Measurements from ENCODE around the gene NAALADL2.
"Not testable (repeated sequence)": the region's sequence is repeated elsewhere in the genome, so short reads cannot be mapped to it uniquely, and the experiment has no call there.

The NAALADL2 gene

GRCh38 chr3:175526191-175526590, 667.1 kb downstream of the NAALADL2 start:
- DNase-seq = no peak

DNA sequence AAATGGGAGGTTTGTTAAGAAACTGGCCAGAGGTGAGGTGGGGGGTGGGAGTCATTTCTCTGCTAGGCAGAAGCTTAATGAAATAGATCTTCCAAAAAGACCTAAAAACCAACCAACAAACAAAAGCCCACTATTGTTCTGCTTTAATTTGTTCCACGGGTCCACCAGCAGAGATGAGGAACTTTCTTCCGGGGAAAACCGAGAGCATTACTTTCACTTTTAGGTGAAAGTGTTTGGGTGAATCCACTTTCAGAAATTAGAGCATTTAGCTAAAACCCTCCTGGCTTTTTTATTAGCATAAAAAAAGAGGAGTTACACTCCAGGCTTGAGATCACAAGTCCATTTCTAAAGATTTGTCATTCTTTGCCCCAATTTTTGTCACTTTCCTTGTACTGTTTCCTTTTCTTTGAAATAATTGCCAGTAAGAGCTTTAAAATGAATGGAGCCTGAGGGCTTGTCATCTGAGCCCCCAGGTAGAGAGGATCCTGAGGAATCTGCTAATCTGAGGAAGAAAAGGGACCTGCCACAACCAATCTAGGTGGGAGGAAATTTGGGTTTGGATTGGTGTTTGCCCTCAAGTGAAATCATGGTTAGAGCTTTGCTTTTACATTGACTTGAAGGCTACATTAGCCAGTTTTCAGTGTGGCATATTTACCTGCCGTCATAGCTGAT, 667.6 kb downstream of the NAALADL2 start:
- no peak for DNase-seq

GRCh38 chr3:175528693-175529092, 669.6 kb downstream of the NAALADL2 start:
- not testable (repeated sequence) for DNase-seq

DNA sequence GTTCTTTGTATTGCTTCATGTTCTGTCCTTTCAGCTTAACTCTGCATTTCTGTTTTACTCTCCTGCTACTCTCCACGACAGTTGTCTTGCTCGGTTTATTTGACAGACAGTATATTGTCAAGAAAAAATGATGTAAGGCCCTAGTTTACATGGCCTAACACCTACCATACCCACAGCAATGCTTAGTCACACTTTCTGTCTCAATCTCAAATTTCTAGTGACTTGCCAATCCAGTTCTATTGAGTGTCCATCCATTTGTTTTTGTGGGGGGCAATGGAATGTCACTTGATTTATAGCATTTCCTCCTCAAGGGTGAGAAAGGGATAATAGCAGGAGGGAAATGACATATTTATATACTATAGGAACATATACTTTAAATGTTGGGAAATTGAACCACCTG, 676.2 kb downstream of the NAALADL2 start:
- DNase-seq = no peak

- no peak for DNase-seq
Observed at GRCh38 chr3:175546115-175546514, 687.0 kb downstream of the NAALADL2 start.

- no peak for DNase-seq
Observed at GRCh38 chr3:175552929-175553328, 693.8 kb downstream of the NAALADL2 start.

- no peak for DNase-seq
Observed at GRCh38 chr3:175554801-175555200, 695.7 kb downstream of the NAALADL2 start.

DNA sequence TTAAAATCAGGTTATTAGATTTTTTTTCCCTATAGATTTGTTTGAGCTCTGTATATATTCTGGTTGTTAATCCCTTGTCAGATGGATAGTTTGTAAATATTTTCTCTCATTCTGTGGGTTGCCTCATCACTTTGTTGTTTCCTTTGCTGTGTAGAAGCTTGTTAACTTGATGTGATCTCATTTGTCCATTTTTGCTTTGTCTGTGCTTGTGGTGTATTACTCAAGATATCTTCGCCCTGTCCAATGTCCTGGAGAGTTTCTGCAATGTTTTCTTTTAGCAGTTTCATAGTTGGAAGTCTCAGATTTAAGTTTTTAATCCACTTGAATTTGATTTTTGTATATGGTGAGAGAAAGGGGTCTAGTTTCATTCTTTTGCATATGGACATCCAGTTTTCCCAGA, 699.1 kb downstream of the NAALADL2 start:
- DNase-seq = no peak

DNA sequence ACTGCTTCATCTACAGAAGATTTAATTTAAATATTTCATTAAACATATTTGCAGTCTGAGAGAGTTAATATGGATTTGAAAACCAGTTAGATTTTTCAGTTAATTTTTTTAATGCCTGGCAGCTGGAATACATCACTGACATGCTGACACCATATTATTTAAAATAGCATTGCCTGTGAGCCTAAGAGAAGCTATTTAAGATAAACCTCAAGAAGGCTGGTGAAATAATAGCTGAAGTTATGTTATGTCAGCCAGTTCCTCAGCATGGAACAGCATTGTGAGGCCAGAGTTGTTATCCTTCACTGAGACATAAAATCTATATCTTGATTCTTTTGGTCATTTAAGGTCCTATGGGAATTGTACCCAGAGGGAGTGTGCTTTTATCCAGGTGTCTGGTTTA, 705.2 kb downstream of the NAALADL2 start:
- DNase-seq = no peak

GRCh38 chr3:175571096-175571495, 712.0 kb downstream of the NAALADL2 start:
- DNase-seq = no peak

- DNase-seq = no peak
Observed at GRCh38 chr3:175573226-175573625, 714.1 kb downstream of the NAALADL2 start.

DNA sequence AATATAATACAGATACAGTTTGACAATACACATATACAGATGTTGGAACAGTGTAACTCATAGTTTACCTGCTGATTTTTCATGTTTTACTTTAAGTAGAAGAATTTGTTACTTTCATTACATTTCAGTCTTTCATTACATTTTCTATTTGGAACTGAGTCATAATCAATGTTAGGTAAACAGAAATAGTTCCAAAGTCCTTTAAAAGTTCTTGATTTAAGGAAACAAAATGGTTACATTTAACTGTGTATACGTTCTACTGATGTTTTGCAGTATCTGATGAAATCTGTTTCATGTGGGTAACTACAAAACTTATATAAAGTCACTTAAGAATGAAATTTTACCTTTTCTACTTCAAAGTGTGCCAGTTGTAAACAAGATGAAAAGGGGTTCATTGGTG, 721.2 kb downstream of the NAALADL2 start:
- DNase-seq = no peak

DNA sequence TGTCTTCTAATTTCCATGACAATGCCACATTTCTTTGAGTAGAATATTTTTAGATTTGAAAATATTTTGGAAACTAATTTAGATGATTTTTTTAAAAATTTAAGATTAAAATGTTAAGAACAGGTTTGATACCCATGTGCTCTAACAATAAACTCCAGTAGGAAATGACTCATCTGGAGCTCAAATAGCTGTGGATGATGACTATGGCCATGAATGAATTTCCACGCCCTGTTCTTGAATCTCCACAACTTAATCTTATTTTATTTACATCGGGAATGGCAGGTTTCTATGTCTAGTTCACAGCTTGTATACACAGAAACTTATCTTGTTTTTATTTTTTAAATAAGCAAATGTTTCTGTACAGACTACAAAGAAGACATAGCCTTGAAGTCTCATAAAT, 726.8 kb downstream of the NAALADL2 start:
- DNase-seq = no peak

- peak; percentile 66 for DNase-seq
Observed at GRCh38 chr3:175590745-175591144, 731.6 kb downstream of the NAALADL2 start.

GRCh38 chr3:175591375-175591774, 732.2 kb downstream of the NAALADL2 start:
- DNase-seq = no peak

GRCh38 chr3:175593331-175593730, 734.2 kb downstream of the NAALADL2 start:
- DNase-seq = no peak

DNA sequence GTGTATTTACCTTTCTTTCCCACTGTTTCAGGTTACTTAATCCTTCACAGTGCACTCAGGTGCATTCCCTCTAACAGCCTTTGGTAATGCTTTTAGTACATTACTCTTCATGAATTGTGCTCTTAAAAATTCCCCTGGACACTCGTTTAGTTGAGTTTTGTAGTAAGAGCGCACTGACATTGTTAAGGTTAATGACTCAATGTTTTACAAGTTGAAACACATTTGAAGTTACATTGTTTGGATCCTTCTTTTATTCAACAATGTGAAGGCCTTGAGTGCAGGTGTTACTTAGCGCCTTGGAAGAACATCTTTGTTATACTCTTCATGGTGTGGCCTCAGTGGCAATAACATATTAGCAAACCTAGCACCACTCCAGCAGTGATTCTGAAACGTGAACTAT, 739.6 kb downstream of the NAALADL2 start:
- no peak for DNase-seq

GRCh38 chr3:175601521-175601920, 742.4 kb downstream of the NAALADL2 start:
- DNase-seq = no peak

GRCh38 chr3:175605851-175606250, 746.7 kb downstream of the NAALADL2 start:
- no peak for DNase-seq

DNA sequence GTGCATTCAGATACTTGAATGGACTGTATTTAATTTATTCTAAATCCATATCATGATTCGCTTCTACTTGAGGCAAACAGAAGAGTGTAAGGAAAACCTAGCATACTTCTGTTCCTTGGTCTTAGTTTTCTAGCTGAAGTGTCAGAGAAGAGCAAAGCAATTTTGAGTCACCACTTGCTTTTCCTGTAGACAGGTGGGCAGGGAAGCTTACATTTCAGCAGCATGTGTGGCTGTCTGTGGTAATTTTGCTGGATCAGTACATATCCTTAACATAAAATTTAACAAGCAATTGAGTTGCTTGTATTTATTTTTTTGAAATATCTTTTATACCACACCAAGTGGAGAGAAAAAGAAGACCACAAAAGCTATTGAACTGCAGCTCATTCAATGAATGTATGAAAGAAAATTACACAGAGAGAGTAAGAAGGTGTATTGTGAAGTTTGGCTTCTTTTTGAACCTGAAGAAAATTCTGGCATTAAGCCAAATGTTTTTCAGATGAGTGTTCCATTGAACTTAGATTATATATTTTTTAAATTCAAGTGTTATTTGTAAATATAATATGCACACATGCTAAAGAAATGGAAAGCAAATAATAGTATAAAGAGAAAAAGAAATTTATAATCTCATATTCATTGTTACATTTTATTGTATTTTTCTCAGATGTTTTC, 747.6 kb downstream of the NAALADL2 start:
- DNase-seq = peak; percentile 37

- no peak for DNase-seq
Observed at GRCh38 chr3:175608356-175608755, 749.2 kb downstream of the NAALADL2 start.

DNA sequence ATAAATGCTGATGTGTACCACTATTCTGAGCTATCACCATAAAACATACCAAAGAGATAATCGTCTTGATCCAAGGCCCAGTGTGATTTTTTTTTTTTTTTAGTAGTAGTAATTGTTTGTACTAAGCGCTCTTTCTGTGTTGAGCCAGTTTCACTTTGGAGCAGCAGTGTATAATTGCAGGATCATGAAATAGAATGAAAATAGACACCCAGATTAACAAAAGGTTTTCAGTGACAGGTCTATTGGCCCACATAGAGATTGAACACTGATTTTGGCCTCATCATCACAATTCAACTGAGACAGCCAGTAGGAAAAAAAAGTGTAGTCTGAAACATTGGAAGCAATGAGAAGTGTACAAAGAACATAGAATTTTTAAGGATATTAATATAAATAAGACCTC, 749.8 kb downstream of the NAALADL2 start:
- DNase-seq = no peak

- no peak for DNase-seq
Observed at GRCh38 chr3:175612487-175613196, 753.5 kb downstream of the NAALADL2 start.

- DNase-seq = not testable (repeated sequence)
Observed at GRCh38 chr3:175614107-175614506, 755.0 kb downstream of the NAALADL2 start.
